B cell (primary cell): Measurements from ENCODE around the gene MLLT10. TPM values are rescaled to one million over a fixed set of nuclear protein-coding genes. Genes with fewer than 3 reads are reported as not detected.

Experiments used
- ATAC-seq: fragments of 200-7000 bp; cut with Tn5 transposase; one replicate; pipeline ENCODE4 v1.10.0; 2021; ENCODE audit warnings: low read depth, mild to moderate bottlenecking, moderate number of reproducible peaks, moderate library complexity
- CTCF ChIA-PET: fragments of 350-600 bp; sonication (Branson Sonifier 250); formaldehyde crosslinking; loops from one replicate; lab custom pipeline; 2021; ENCODE audit warnings: antibody characterized with exemption, inconsistent platforms; lab: Charles Lee
- POLR2A ChIA-PET: fragments of 350-600 bp; sonication (Branson Sonifier 250); formaldehyde crosslinking; loops from one replicate; lab custom pipeline; 2021; ENCODE audit warnings: antibody characterized with exemption; lab: Charles Lee
- DNase-seq: peaks from one replicate; pipeline ENCODE4 v3.0.0; 2013
- H2AFZ ChIP-seq: 2 replicates; pipeline ENCODE4 v1.6.1; 2012; ENCODE audit warnings: mild to moderate bottlenecking, low read depth, low read length; ENCODE audit not compliant: insufficient read depth, poor library complexity, severe bottlenecking
- H3K27ac ChIP-seq, 2 donors: 1 replicate in 1 of 2; 2 replicates in 1 of 2; pipeline ENCODE4 v1.5.1; 2012 to 2013; ENCODE audit warnings: low read length in 2 of 2, mild to moderate bottlenecking in 2 of 2, moderate library complexity in 1 of 2
- H3K27me3 ChIP-seq, 4 experiments: fragments of 200-600 bp in 1 of 4; sonication (generic) in 1 of 4; replicated peaks in 1 of 4; 1 replicate in 2 of 4; 2 replicates in 2 of 4; pipeline versions ENCODE4 v1.6.1 to v1.7.0; 2013 to 2016; ENCODE audit warnings: low read length in 3 of 4, mild to moderate bottlenecking in 2 of 4, mixed read lengths in 1 of 4, moderate library complexity in 1 of 4; ENCODE audit not compliant: insufficient read depth in 4 of 4, control insufficient read depth in 3 of 4; ENCODE audit errors: control extremely low read depth in 1 of 4
- H3K36me3 ChIP-seq, 2 experiments: replicated peaks in 1 of 2; 1 replicate in 1 of 2; 2 replicates in 1 of 2; pipeline versions ENCODE4 v1.6.1 to v1.7.1; 2013; ENCODE audit warnings: low read length in 1 of 2; ENCODE audit not compliant: insufficient read depth in 2 of 2, control insufficient read depth in 1 of 2; ENCODE audit errors: control extremely low read depth in 1 of 2, extremely low read depth in 1 of 2
- H3K4me1 ChIP-seq, 2 donors: fragments of 200-600 bp in 1 of 2; sonication (generic) in 1 of 2; 1 replicate in 1 of 2; 2 replicates in 1 of 2; pipeline versions ENCODE4 v1.5.1 to v1.6.1; 2013 to 2017; ENCODE audit warnings: low read length in 2 of 2; ENCODE audit not compliant: control insufficient read depth in 2 of 2, insufficient read depth in 2 of 2
- H3K4me2 ChIP-seq: replicated peaks from 2 replicates; pipeline ENCODE3; 2012; ENCODE audit warnings: mild to moderate bottlenecking, low read depth, low read length; ENCODE audit not compliant: poor library complexity, severe bottlenecking
- H3K4me3 ChIP-seq, 5 experiments: fragments of 200-600 bp in 1 of 5; sonication (generic) in 1 of 5; 1 replicate in 3 of 5; 2 replicates in 2 of 5; pipeline versions ENCODE4 v1.5.1 to v1.7.0; 2011 to 2016; ENCODE audit warnings: low read length in 4 of 5, mild to moderate bottlenecking in 4 of 5, low read depth in 2 of 5, control low read depth in 1 of 5, moderate library complexity in 1 of 5; ENCODE audit not compliant: insufficient read depth in 1 of 5; ENCODE audit errors: control extremely low read depth in 1 of 5, extremely low read depth in 1 of 5
- H3K79me2 ChIP-seq: fragments of 200-600 bp; sonication (generic); one replicate; pipeline ENCODE4 v1.6.0; 2016; ENCODE audit warnings: low read length; ENCODE audit not compliant: control insufficient read depth, insufficient read depth
- H3K9ac ChIP-seq: fragments of 200-600 bp; sonication (generic); 2 replicates; pipeline ENCODE4 v1.6.1; 2017; ENCODE audit warnings: mild to moderate bottlenecking, low read length, moderate library complexity
- H3K9me3 ChIP-seq, 3 donors: one replicate each; pipeline versions ENCODE4 v1.6.1 to v1.7.1; 2013; ENCODE audit warnings: low read length in 2 of 3; ENCODE audit not compliant: control insufficient read depth in 2 of 3, insufficient read depth in 1 of 3; ENCODE audit errors: control extremely low read depth in 1 of 3
- H4K20me1 ChIP-seq: 2 replicates; pipeline ENCODE4 v1.6.0; 2012; ENCODE audit warnings: mild to moderate bottlenecking, low read length; ENCODE audit not compliant: insufficient read depth, control insufficient read depth, poor library complexity, severe bottlenecking
- H3K27ac Mint-ChIP-seq: one replicate; pipeline ENCODE4 v1.8.0; 2021; ENCODE audit warnings: mixed read lengths
- H3K27me3 Mint-ChIP-seq: one replicate; pipeline ENCODE4 v1.8.0; 2021; ENCODE audit warnings: mixed read lengths
- H3K4me1 Mint-ChIP-seq: one replicate; pipeline ENCODE4 v1.8.0; 2021; ENCODE audit warnings: mixed read lengths
- H3K4me3 Mint-ChIP-seq: one replicate; pipeline ENCODE4 v1.8.0; 2021; ENCODE audit warnings: mixed read lengths
- H3K9me3 Mint-ChIP-seq: one replicate; pipeline ENCODE4 v1.8.0; 2022; ENCODE audit warnings: mixed read lengths; ENCODE audit not compliant: insufficient read depth
- CTCF ChIP-seq: fragments of 200-600 bp; IDR thresholded peaks from one replicate; pipeline ENCODE4 v1.8.0; 2022; ENCODE audit warnings: antibody characterized with exemption, mild to moderate bottlenecking
- EZH2 ChIP-seq: IDR thresholded peaks from 2 replicates; pipeline ENCODE4 v1.6.1; 2012; ENCODE audit warnings: borderline replicate concordance, low read depth, mild to moderate bottlenecking, moderate library complexity, low read length; ENCODE audit not compliant: insufficient read depth, poor library complexity, severe bottlenecking
- WGBS: methylation state at CpG from one replicate; pipeline ENCODE4 v1.1.5; 2013; ENCODE audit warnings: missing lambda C conversion rate; ENCODE audit not compliant: insufficient coverage; 5-methylcytosine and 5-hydroxymethylcytosine counted together
- intact Hi-C: fragments of 100-400 bp; cut with micrococcal nuclease; formaldehyde crosslinking; loops from one replicate; pipeline ENCODE4 v1.10.0; 2022
- polyA plus RNA-seq: library from polyadenylated mRNA; depleted of rRNA; stranded (reverse); fragments of >200 nt; gene quantifications from 2 replicates; pipeline ENCODE4 v1.2.3, GENCODE V29; 2012
- total RNA-seq, 2 donors: library from RNA; stranded (reverse); fragments of 120-200 nt in 1 of 2; gene quantifications; 1 replicate in 1 of 2; 2 replicates in 1 of 2; pipeline versions ENCODE4 v1.2.3 to v1.2.4, GENCODE V29; 2013 to 2022

MLLT10 gene
- total and polyA plus RNA-seq, 2 donors (not counting 1 experiment from before 2014, with no cell fraction given) = 21.7 to 70.5 TPM

- DNase-seq (no peak), ATAC-seq (no peak)
- ChIA-PET CTCF (interaction anchor here (0.7 to 1.4 kb wide), 3 partner anchors 19 to 142 kb away, joined by 3 to 9 read pairs (median 7); no protein-coding TSS in a partner anchor), POLR2A (interaction anchor here (0.6 to 1.8 kb wide), 3 partner anchors 11 to 812 kb away, joined by 3 to 7 read pairs (median 4); no protein-coding TSS in a partner anchor)
- peaks cover 0 to 7% (median 0%) of the 10 kb centered on the region in 3 donors for H3K9me3 ChIP-seq
- H3K4me2 ChIP-seq = peak overlapping the region; percentile 89
- peak overlapping the region; percentile 75 for H2AFZ ChIP-seq
- peaks cover 12% of the 10 kb centered on the region for H4K20me1 ChIP-seq
- intact Hi-C loops = loop anchor here (2.0 kb wide), 2 partner anchors 17 to 19 kb away; no protein-coding TSS in a partner anchor
- no peak for TF ChIP-seq CTCF
- TF ChIP-seq EZH2 = peak; percentile 68
- peaks cover 39 to 42% of the 10 kb centered on the region in 2 donors for H3K4me1 ChIP-seq
- no peak overlapping the region for H3K9ac ChIP-seq
- no peak overlapping the region for H3K4me3 ChIP-seq
- H3K4me1 Mint-ChIP-seq = peaks cover 36% of the 10 kb centered on the region
- H3K79me2 ChIP-seq = no peaks in the 10 kb centered on the region
- no peak overlapping the region for H3K27ac ChIP-seq
- H3K27me3 ChIP-seq = peaks cover 0 to 84% (median 77%) of the 10 kb centered on the region in 4 experiments
- H3K27ac Mint-ChIP-seq = no peak overlapping the region
- peaks cover 82% of the 10 kb centered on the region for H3K27me3 Mint-ChIP-seq
- WGBS = 62% methylated on average over 10 of the region's 15 CpGs
- peak overlapping the region; percentile 78 for H3K4me3 Mint-ChIP-seq
- H3K36me3 ChIP-seq = no peaks in the 10 kb centered on the region
- no peaks in the 10 kb centered on the region for H3K9me3 Mint-ChIP-seq
Measured at GRCh38 chr10:21515361-21516241, 18.4 kb upstream of the MLLT10 start.
